H1 (cell line): ENCODE data around the gene HAO2. TPM values are rescaled to one million over a fixed set of nuclear protein-coding genes. Genes with fewer than 3 reads are reported as not detected.

Source experiments
- BRCA1 ChIP-seq: IDR thresholded peaks from 2 replicates; pipeline ENCODE4 v1.6.1; 2012; ENCODE audit warnings: low read depth, low read length, improper control_type of control experiment
- PHF8 ChIP-seq: fragments of 200-600 bp; sonication (generic); conservative IDR thresholded peaks from 2 replicates; pipeline ENCODE4 v1.7.1; 2012; ENCODE audit warnings: low read depth, mild to moderate bottlenecking, inconsistent platforms, low read length, moderate library complexity
- POU5F1 ChIP-seq: IDR thresholded peaks from 2 replicates; pipeline ENCODE4 v1.6.1; 2011; ENCODE audit warnings: low read depth, mild to moderate bottlenecking, low read length, moderate library complexity
- SIN3A ChIP-seq, 2 experiments: IDR thresholded peaks in 1 of 2; conservative IDR thresholded peaks in 1 of 2; 2 replicates each; pipeline ENCODE4 v1.6.1; 2011 to 2012; ENCODE audit warnings: low read length in 2 of 2, improper control_type of control experiment in 1 of 2, low read depth in 1 of 2, mild to moderate bottlenecking in 1 of 2
- TBP ChIP-seq: IDR thresholded peaks from 2 replicates; pipeline ENCODE4 v1.6.1; 2011; ENCODE audit warnings: low read depth, low read length, improper control_type of control experiment
- polyA plus RNA-seq, 7 experiments: library from polyadenylated mRNA; depleted of rRNA in 3 of 7; stranded (reverse) in 5 of 7; unstranded in 2 of 7; fragments of >200 nt in 5 of 7; fragments of 200-250 nt in 2 of 7; gene quantifications; 1 replicate in 5 of 7; 2 replicates in 1 of 7; 4 replicates in 1 of 7; pipeline versions ENCODE4 v1.2.1 to v1.2.3, GENCODE V29; 2011 to 2013; ENCODE audit warnings: missing spikeins in 2 of 7, mixed read lengths in 2 of 7
- total RNA-seq: library from RNA; stranded (reverse); fragmentation: NEBNext Ultra II Directional; extraction: Animal tissue kit (Norgen Biotek cat#: 25700); gene quantifications from 2 replicates; pipeline ENCODE4 v1.2.1, GENCODE V29; 2021
- TF ChIP-seq, protein P1 (sequence below): IDR thresholded peaks from 2 replicates; pipeline ENCODE4 v1.6.1; 2012; ENCODE audit warnings: inconsistent platforms
- TF ChIP-seq, protein P2 (sequence below): fragments of 300-600 bp; sonication (generic); IDR thresholded peaks from 2 replicates; pipeline ENCODE4 v1.7.1; 2012; ENCODE audit warnings: low read length, moderate library complexity, mild to moderate bottlenecking, inconsistent platforms; ENCODE audit not compliant: insufficient replicate concordance

Gene HAO2
- total and polyA plus RNA-seq, 2 of the 8 experiments (the other 6 are each of a cell fraction or from before 2014, with no cell fraction given) = not detected

DNA sequence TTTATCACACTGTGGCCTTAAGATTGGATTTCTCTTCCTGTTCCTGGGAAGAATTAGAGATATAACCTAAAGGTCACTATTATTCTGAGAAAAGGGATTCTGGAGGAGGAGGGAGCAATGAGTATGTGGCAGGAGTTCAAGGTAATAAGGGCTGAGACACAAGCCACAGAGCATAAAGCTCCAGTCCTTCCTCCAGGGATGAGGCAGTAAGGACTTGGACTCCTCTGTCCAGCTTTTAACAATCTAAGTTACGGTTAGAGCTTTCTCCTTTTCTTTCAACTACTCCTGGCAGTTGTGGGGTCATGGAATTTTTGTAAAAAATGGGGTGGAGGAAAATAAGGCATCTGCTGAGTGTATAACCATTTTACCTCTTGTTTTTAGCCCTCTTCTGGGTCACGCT lies 46.4 kb downstream of the HAO2 start, which contains the start of gene HSD3B2 (continued):
- TF ChIP-seq, protein P1, sequence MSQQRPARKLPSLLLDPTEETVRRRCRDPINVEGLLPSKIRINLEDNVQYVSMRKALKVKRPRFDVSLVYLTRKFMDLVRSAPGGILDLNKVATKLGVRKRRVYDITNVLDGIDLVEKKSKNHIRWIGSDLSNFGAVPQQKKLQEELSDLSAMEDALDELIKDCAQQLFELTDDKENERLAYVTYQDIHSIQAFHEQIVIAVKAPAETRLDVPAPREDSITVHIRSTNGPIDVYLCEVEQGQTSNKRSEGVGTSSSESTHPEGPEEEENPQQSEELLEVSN = no peak
- TF ChIP-seq TBP = no peak
- TF ChIP-seq POU5F1 = no peak
- no peak for TF ChIP-seq BRCA1
- TF ChIP-seq, protein P2, sequence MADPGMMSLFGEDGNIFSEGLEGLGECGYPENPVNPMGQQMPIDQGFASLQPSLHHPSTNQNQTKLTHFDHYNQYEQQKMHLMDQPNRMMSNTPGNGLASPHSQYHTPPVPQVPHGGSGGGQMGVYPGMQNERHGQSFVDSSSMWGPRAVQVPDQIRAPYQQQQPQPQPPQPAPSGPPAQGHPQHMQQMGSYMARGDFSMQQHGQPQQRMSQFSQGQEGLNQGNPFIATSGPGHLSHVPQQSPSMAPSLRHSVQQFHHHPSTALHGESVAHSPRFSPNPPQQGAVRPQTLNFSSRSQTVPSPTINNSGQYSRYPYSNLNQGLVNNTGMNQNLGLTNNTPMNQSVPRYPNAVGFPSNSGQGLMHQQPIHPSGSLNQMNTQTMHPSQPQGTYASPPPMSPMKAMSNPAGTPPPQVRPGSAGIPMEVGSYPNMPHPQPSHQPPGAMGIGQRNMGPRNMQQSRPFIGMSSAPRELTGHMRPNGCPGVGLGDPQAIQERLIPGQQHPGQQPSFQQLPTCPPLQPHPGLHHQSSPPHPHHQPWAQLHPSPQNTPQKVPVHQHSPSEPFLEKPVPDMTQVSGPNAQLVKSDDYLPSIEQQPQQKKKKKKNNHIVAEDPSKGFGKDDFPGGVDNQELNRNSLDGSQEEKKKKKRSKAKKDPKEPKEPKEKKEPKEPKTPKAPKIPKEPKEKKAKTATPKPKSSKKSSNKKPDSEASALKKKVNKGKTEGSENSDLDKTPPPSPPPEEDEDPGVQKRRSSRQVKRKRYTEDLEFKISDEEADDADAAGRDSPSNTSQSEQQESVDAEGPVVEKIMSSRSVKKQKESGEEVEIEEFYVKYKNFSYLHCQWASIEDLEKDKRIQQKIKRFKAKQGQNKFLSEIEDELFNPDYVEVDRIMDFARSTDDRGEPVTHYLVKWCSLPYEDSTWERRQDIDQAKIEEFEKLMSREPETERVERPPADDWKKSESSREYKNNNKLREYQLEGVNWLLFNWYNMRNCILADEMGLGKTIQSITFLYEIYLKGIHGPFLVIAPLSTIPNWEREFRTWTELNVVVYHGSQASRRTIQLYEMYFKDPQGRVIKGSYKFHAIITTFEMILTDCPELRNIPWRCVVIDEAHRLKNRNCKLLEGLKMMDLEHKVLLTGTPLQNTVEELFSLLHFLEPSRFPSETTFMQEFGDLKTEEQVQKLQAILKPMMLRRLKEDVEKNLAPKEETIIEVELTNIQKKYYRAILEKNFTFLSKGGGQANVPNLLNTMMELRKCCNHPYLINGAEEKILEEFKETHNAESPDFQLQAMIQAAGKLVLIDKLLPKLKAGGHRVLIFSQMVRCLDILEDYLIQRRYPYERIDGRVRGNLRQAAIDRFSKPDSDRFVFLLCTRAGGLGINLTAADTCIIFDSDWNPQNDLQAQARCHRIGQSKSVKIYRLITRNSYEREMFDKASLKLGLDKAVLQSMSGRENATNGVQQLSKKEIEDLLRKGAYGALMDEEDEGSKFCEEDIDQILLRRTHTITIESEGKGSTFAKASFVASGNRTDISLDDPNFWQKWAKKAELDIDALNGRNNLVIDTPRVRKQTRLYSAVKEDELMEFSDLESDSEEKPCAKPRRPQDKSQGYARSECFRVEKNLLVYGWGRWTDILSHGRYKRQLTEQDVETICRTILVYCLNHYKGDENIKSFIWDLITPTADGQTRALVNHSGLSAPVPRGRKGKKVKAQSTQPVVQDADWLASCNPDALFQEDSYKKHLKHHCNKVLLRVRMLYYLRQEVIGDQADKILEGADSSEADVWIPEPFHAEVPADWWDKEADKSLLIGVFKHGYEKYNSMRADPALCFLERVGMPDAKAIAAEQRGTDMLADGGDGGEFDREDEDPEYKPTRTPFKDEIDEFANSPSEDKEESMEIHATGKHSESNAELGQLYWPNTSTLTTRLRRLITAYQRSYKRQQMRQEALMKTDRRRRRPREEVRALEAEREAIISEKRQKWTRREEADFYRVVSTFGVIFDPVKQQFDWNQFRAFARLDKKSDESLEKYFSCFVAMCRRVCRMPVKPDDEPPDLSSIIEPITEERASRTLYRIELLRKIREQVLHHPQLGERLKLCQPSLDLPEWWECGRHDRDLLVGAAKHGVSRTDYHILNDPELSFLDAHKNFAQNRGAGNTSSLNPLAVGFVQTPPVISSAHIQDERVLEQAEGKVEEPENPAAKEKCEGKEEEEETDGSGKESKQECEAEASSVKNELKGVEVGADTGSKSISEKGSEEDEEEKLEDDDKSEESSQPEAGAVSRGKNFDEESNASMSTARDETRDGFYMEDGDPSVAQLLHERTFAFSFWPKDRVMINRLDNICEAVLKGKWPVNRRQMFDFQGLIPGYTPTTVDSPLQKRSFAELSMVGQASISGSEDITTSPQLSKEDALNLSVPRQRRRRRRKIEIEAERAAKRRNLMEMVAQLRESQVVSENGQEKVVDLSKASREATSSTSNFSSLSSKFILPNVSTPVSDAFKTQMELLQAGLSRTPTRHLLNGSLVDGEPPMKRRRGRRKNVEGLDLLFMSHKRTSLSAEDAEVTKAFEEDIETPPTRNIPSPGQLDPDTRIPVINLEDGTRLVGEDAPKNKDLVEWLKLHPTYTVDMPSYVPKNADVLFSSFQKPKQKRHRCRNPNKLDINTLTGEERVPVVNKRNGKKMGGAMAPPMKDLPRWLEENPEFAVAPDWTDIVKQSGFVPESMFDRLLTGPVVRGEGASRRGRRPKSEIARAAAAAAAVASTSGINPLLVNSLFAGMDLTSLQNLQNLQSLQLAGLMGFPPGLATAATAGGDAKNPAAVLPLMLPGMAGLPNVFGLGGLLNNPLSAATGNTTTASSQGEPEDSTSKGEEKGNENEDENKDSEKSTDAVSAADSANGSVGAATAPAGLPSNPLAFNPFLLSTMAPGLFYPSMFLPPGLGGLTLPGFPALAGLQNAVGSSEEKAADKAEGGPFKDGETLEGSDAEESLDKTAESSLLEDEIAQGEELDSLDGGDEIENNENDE = no peak
- TF ChIP-seq SIN3A (conservative IDR thresholded peaks at IDR 0.05 in 1 of 2, IDR thresholded peaks at IDR 0.05 in 1 of 2; ENCODE audit: low read depth in 1 of 2, low read length in 2 of 2) = no peak
- no peak for TF ChIP-seq PHF8
